ENCODE results near the gene P2RX5.

Gene P2RX5

DNA sequence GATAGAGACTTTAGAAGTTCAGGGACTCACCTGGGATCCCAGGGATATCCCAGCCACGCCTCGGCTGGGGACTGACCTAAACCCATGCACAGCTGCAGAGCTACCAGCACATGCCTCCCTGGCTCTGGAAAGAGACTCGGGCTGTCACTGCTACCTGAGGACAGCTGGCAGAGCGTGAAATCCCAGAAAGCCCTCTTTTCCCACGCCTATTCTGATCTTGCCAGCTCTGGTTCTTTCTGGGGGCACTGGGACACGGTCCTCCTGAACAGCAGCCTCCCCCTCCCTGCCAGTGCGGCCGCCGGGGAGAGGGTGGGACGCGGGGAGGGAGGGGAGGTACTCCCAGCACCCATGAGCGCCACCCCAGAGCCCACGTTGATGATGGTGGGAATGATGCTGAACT, 10.8 kb downstream of the P2RX5 start:
- TF ChIP-seq CTCF (IDR thresholded peaks at IDR 0.05) = no peak
- H3K36me3 ChIP-seq = no peaks in the 10 kb centered on the region

DNA sequence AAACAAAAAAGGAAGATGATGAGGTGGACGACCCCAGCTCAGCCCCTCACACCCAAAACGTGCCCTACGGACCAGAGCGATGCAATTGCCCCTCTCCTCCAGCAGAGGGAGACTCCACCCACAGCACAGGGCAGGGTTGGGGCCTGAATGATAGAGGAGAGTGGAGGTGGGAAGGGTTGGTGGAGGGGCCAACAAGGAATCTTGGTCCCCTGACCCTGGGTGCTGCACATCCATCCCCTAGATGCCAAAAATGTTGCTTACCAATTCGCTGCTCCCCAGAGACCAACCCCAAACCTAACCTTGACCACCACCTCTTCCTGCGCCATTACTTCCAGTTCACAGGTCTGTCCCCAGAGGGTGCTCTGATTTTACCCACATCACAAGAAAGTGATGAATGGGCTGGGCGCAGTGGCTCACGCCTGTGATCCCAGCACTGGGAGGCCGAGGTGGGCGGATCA, 12.9 kb downstream of the P2RX5 start:
- H3K4me1 ChIP-seq (ENCODE audit: control insufficient read depth in 1 of 2, insufficient read depth in 1 of 2, low read depth in 1 of 2, low read length in 1 of 2) = peaks cover 0 to 4% of the 10 kb centered on the region in 2 experiments
- TF ChIP-seq CTCF (IDR thresholded peaks at IDR 0.05) = peak; percentile 89
- no peak overlapping the region for H3K4me3 ChIP-seq (ENCODE audit: low read depth in 1 of 2, low read length in 1 of 2)
- H3K27me3 ChIP-seq = peaks cover 14% of the 10 kb centered on the region
- H3K36me3 ChIP-seq = no peaks in the 10 kb centered on the region
- no peaks in the 10 kb centered on the region for H3K9me3 ChIP-seq
- no peak overlapping the region for H3K27ac ChIP-seq

More for the DNA sequence above, 10.8 kb downstream of the P2RX5 start:
- H3K27me3 ChIP-seq = peaks cover 14% of the 10 kb centered on the region
- H3K4me1 ChIP-seq (ENCODE audit: control insufficient read depth in 1 of 2, insufficient read depth in 1 of 2, low read depth in 1 of 2, low read length in 1 of 2) = peaks cover 0 to 4% of the 10 kb centered on the region in 2 experiments
- H3K27ac ChIP-seq = no peak overlapping the region
- no peaks in the 10 kb centered on the region for H3K9me3 ChIP-seq
- H3K4me3 ChIP-seq (ENCODE audit: low read depth in 1 of 2, low read length in 1 of 2) = no peak overlapping the region

DNA sequence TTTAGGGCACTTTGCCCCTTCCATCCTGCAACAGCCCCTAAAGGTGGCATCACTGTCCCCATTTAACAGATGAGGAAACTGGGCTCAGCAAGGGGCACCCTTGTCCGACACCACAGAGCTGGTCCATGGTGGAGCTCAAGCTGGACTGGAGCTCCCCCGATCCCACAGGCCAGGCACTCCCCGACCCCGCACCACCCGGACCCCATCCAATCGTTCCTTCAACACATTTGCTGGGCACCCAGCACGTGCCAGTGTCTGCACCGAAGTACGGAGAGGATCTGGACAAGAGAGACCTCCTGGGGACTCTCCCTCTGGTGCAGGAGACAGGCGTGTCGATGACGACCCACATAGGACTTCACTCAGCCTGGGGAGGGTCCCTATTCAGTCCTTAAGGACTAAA, 13.9 kb downstream of the P2RX5 start:
- H3K4me3 ChIP-seq (ENCODE audit: low read depth in 1 of 2, low read length in 1 of 2) = no peak overlapping the region
- H3K9me3 ChIP-seq = no peaks in the 10 kb centered on the region
- no peak for TF ChIP-seq CTCF (IDR thresholded peaks at IDR 0.05)
- H3K27ac ChIP-seq = no peak overlapping the region
- no peaks in the 10 kb centered on the region for H3K36me3 ChIP-seq
- peaks cover 14% of the 10 kb centered on the region for H3K27me3 ChIP-seq
- peaks cover 0 to 4% of the 10 kb centered on the region in 2 experiments for H3K4me1 ChIP-seq (ENCODE audit: control insufficient read depth in 1 of 2, insufficient read depth in 1 of 2, low read depth in 1 of 2, low read length in 1 of 2)

DNA sequence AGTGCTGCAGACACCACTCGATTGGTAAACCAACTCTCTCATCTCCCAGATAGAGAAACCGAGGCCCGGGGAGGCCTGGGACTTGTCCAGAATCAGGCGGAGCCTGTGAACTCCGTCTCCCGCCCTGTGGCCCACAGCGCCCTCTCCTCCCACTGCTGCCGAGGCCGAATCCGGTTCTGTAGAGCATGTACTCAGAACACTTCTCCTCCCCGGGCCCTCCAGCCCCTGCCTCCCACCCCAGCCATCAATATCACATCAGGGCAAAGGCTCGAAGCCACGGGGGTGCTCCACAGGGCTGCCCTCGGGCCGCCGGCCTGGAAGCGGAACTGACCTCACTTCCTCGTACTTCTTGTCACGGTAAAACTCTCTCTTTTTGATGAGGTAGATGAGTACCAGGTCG, 14.4 kb downstream of the P2RX5 start:
- TF ChIP-seq CTCF (IDR thresholded peaks at IDR 0.05) = no peak
- Histone ChIP-seq H3K27ac (no peak overlapping the region), H3K9me3 (no peaks in the 10 kb centered on the region), H3K36me3 (no peaks in the 10 kb centered on the region), H3K27me3 (peaks cover 14% of the 10 kb centered on the region), H3K4me3 (ENCODE audit: low read depth in 1 of 2, low read length in 1 of 2) (no peak overlapping the region), H3K4me1 (ENCODE audit: control insufficient read depth in 1 of 2, insufficient read depth in 1 of 2, low read depth in 1 of 2, low read length in 1 of 2) (peaks cover 0 to 4% of the 10 kb centered on the region in 2 experiments)

DNA sequence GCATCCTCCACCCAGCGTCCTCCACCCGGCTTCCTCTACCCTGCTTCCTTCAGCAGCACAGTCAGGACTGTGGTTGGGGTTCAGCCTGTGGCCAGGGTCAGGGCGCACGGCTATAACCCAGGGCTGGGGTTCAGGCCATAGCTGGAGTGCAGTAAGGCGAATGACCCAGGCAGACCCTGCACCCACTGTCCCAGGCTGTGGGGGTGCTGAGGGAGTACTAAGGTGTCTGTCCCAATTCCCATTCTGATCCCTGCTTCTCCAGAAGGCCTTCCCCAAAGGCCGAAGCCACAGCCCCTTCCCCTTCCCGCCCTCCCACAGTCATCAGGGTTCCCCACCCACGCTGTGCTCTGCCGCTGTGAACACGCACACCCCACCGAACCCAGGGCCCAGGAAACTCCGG, 14.9 kb downstream of the P2RX5 start:
- no peaks in the 10 kb centered on the region for H3K36me3 ChIP-seq
- no peak for TF ChIP-seq CTCF (IDR thresholded peaks at IDR 0.05)
- no peaks in the 10 kb centered on the region for H3K9me3 ChIP-seq
- peaks cover 0 to 4% of the 10 kb centered on the region in 2 experiments for H3K4me1 ChIP-seq (ENCODE audit: control insufficient read depth in 1 of 2, insufficient read depth in 1 of 2, low read depth in 1 of 2, low read length in 1 of 2)
- no peak overlapping the region for H3K4me3 ChIP-seq (ENCODE audit: low read depth in 1 of 2, low read length in 1 of 2)
- H3K27me3 ChIP-seq = peaks cover 14% of the 10 kb centered on the region
- H3K27ac ChIP-seq = no peak overlapping the region

Data from neutrophil (primary cell).